ENCODE results near the gene CABP1.

CABP1 gene

GRCh38 chr12:120693848-120694247, 53.4 kb downstream of the CABP1 start:
- H3K4me3 ChIP-seq (ENCODE audit: low read length, poor library complexity, severe bottlenecking): peak overlapping the region; percentile 89
- peak overlapping the region; percentile 99 for H3K4me2 ChIP-seq (ENCODE audit: low read depth, low read length, poor library complexity, severe bottlenecking)
- H3K4me1 ChIP-seq (ENCODE audit: insufficient read depth, low read length, poor library complexity, severe bottlenecking): peaks cover 52% of the 10 kb centered on the region
- no peaks in the 10 kb centered on the region for H3K9me2 ChIP-seq (replicated peaks; ENCODE audit: low read depth, low read length)
- peaks cover 61% of the 10 kb centered on the region for H4K20me1 ChIP-seq (ENCODE audit: insufficient read depth, low read length, poor library complexity, severe bottlenecking)
- no peak overlapping the region for H3K9ac ChIP-seq (ENCODE audit: low read depth, low read length, poor library complexity, severe bottlenecking)
- H3K9me3 ChIP-seq (ENCODE audit: insufficient read depth, low read depth, low read length): no peaks in the 10 kb centered on the region
- H3K27me3 ChIP-seq (ENCODE audit: insufficient read depth, low read length, poor library complexity, severe bottlenecking): no peaks in the 10 kb centered on the region
- no peaks in the 10 kb centered on the region for H3F3A ChIP-seq (ENCODE audit: low read depth)
- peaks cover 60% of the 10 kb centered on the region for H3K36me3 ChIP-seq (ENCODE audit: insufficient read depth, low read length)
- H3K79me2 ChIP-seq (ENCODE audit: insufficient read depth, low read length): peaks cover 66% of the 10 kb centered on the region
- TF ChIP-seq EZH2phosphoT487 (IDR thresholded peaks at IDR 0.05; ENCODE audit: borderline replicate concordance): no peak
- H2AFZ ChIP-seq (ENCODE audit: low read length): no peak overlapping the region

GRCh38 chr12:120696626-120697025, 56.2 kb downstream of the CABP1 start:
- Histone ChIP-seq H2AFZ (ENCODE audit: low read length) (no peak overlapping the region), H4K20me1 (ENCODE audit: insufficient read depth, low read length, poor library complexity, severe bottlenecking) (peaks cover 33% of the 10 kb centered on the region), H3F3A (ENCODE audit: low read depth) (no peaks in the 10 kb centered on the region), H3K4me2 (ENCODE audit: low read depth, low read length, poor library complexity, severe bottlenecking) (no peak overlapping the region), H3K36me3 (ENCODE audit: insufficient read depth, low read length) (peaks cover 88% of the 10 kb centered on the region), H3K4me3 (ENCODE audit: low read length, poor library complexity, severe bottlenecking) (no peak overlapping the region), H3K79me2 (ENCODE audit: insufficient read depth, low read length) (peaks cover 38% of the 10 kb centered on the region), H3K4me1 (ENCODE audit: insufficient read depth, low read length, poor library complexity, severe bottlenecking) (peaks cover 26% of the 10 kb centered on the region), H3K9me2 (replicated peaks; ENCODE audit: low read depth, low read length) (no peaks in the 10 kb centered on the region), H3K9me3 (ENCODE audit: insufficient read depth, low read depth, low read length) (no peaks in the 10 kb centered on the region), H3K27me3 (ENCODE audit: insufficient read depth, low read length, poor library complexity, severe bottlenecking) (no peaks in the 10 kb centered on the region), H3K9ac (ENCODE audit: low read depth, low read length, poor library complexity, severe bottlenecking) (no peak overlapping the region)
- TF ChIP-seq CTCF (conservative IDR thresholded peaks at IDR 0.05; ENCODE audit: low read length) (no peak), EZH2phosphoT487 (IDR thresholded peaks at IDR 0.05; ENCODE audit: borderline replicate concordance) (no peak)

GRCh38 chr12:120697344-120697743, 56.9 kb downstream of the CABP1 start:
- no peaks in the 10 kb centered on the region for H3K27me3 ChIP-seq (ENCODE audit: insufficient read depth, low read length, poor library complexity, severe bottlenecking)
- H3K4me1 ChIP-seq (ENCODE audit: insufficient read depth, low read length, poor library complexity, severe bottlenecking): peaks cover 20% of the 10 kb centered on the region
- peaks cover 26% of the 10 kb centered on the region for H4K20me1 ChIP-seq (ENCODE audit: insufficient read depth, low read length, poor library complexity, severe bottlenecking)
- H3K36me3 ChIP-seq (ENCODE audit: insufficient read depth, low read length): peaks cover 94% of the 10 kb centered on the region
- no peaks in the 10 kb centered on the region for H3K9me3 ChIP-seq (ENCODE audit: insufficient read depth, low read depth, low read length)
- H3K9ac ChIP-seq (ENCODE audit: low read depth, low read length, poor library complexity, severe bottlenecking): no peak overlapping the region
- no peak overlapping the region for H2AFZ ChIP-seq (ENCODE audit: low read length)
- H3K9me2 ChIP-seq (replicated peaks; ENCODE audit: low read depth, low read length): no peaks in the 10 kb centered on the region
- peaks cover 31% of the 10 kb centered on the region for H3K79me2 ChIP-seq (ENCODE audit: insufficient read depth, low read length)
- H3F3A ChIP-seq (ENCODE audit: low read depth): no peaks in the 10 kb centered on the region
- no peak overlapping the region for H3K4me2 ChIP-seq (ENCODE audit: low read depth, low read length, poor library complexity, severe bottlenecking)
- no peak overlapping the region for H3K4me3 ChIP-seq (ENCODE audit: low read length, poor library complexity, severe bottlenecking)
- TF ChIP-seq CTCF (conservative IDR thresholded peaks at IDR 0.05; ENCODE audit: low read length) (no peak), EZH2phosphoT487 (IDR thresholded peaks at IDR 0.05; ENCODE audit: borderline replicate concordance) (no peak)

GRCh38 chr12:120698665-120699064, 58.2 kb downstream of the CABP1 start:
- Histone ChIP-seq H3K9ac (ENCODE audit: low read depth, low read length, poor library complexity, severe bottlenecking) (no peak overlapping the region), H3K9me2 (replicated peaks; ENCODE audit: low read depth, low read length) (no peaks in the 10 kb centered on the region), H3K79me2 (ENCODE audit: insufficient read depth, low read length) (peaks cover 17% of the 10 kb centered on the region; the same call in 1 of the 2 replicates), H3K4me3 (ENCODE audit: low read length, poor library complexity, severe bottlenecking) (no peak overlapping the region), H3K27me3 (ENCODE audit: insufficient read depth, low read length, poor library complexity, severe bottlenecking) (no peaks in the 10 kb centered on the region), H3K4me1 (ENCODE audit: insufficient read depth, low read length, poor library complexity, severe bottlenecking) (peaks cover 8% of the 10 kb centered on the region), H3K36me3 (ENCODE audit: insufficient read depth, low read length) (peaks cover 99% of the 10 kb centered on the region), H3K9me3 (ENCODE audit: insufficient read depth, low read depth, low read length) (no peaks in the 10 kb centered on the region), H3F3A (ENCODE audit: low read depth) (no peaks in the 10 kb centered on the region), H4K20me1 (ENCODE audit: insufficient read depth, low read length, poor library complexity, severe bottlenecking) (peaks cover 13% of the 10 kb centered on the region), H2AFZ (ENCODE audit: low read length) (no peak overlapping the region), H3K4me2 (ENCODE audit: low read depth, low read length, poor library complexity, severe bottlenecking) (no peak overlapping the region)
- no peak for TF ChIP-seq CTCF (conservative IDR thresholded peaks at IDR 0.05; ENCODE audit: low read length)
- TF ChIP-seq EZH2phosphoT487 (IDR thresholded peaks at IDR 0.05; ENCODE audit: borderline replicate concordance): no peak
